WTC11 (cell line): ENCODE data around the gene VAV2. TPM values are rescaled to one million over a fixed set of nuclear protein-coding genes. Genes with fewer than 3 reads are reported as not detected.

Source experiments
- ATAC-seq: fragments of 200-7000 bp; cut with Tn5 transposase; 2 replicates; pipeline ENCODE4 v1.10.0; 2021; ENCODE audit warnings: mild to moderate bottlenecking, moderate library complexity
- CTCF ChIA-PET: fragments of 300-600 bp; sonication (Branson Sonifier 250); formaldehyde crosslinking; loops from one replicate; lab custom pipeline; 2021; ENCODE audit warnings: antibody characterized with exemption; lab: Charles Lee
- POLR2A ChIA-PET: fragments of 350-600 bp; sonication (Branson Sonifier 250); formaldehyde crosslinking; loops from one replicate; lab custom pipeline; 2021; ENCODE audit warnings: antibody characterized with exemption; lab: Charles Lee
- DNase-seq: peaks from one replicate; pipeline ENCODE4 v3.0.0; 2021; ENCODE audit warnings: low spot score
- H3K27ac Mint-ChIP-seq: 2 replicates; pipeline ENCODE4 v1.8.0; 2021; ENCODE audit warnings: mixed read lengths
- H3K27me3 Mint-ChIP-seq: 2 replicates; pipeline ENCODE4 v1.8.0; 2021; ENCODE audit warnings: low read depth, mild to moderate bottlenecking, moderate library complexity, mixed read lengths
- H3K36me3 Mint-ChIP-seq: 2 replicates; pipeline ENCODE4 v1.8.0; 2021; ENCODE audit warnings: mixed read lengths
- H3K4me1 Mint-ChIP-seq: 2 replicates; pipeline ENCODE4 v1.8.0; 2022; ENCODE audit warnings: mixed read lengths
- H3K4me3 Mint-ChIP-seq: 2 replicates; pipeline ENCODE4 v1.8.0; 2021; ENCODE audit warnings: mild to moderate bottlenecking, moderate library complexity, mixed read lengths
- H3K9me3 Mint-ChIP-seq: 2 replicates; pipeline ENCODE4 v1.8.0; 2021; ENCODE audit warnings: mixed read lengths
- ATF1 ChIP-seq: sonication (generic); formaldehyde crosslinking; IDR thresholded peaks from 2 replicates; pipeline ENCODE4 v1.8.1; 2023; ENCODE audit warnings: mild to moderate bottlenecking, moderate library complexity, missing genetic modification reagents
- ETV6 ChIP-seq: sonication (generic); formaldehyde crosslinking; IDR thresholded peaks from 2 replicates; pipeline ENCODE4 v1.8.1; 2022; ENCODE audit warnings: mild to moderate bottlenecking, missing genetic modification reagents
- FOXK1 ChIP-seq: sonication (generic); formaldehyde crosslinking; IDR thresholded peaks from 2 replicates; pipeline ENCODE4 v1.8.0; 2022; ENCODE audit warnings: mild to moderate bottlenecking, moderate library complexity, missing genetic modification reagents
- FOXP1 ChIP-seq: sonication (generic); formaldehyde crosslinking; IDR thresholded peaks from 2 replicates; pipeline ENCODE4 v1.8.0; 2022; ENCODE audit warnings: missing genetic modification reagents, mild to moderate bottlenecking, moderate library complexity, borderline replicate concordance
- GABPB1 ChIP-seq: sonication (generic); formaldehyde crosslinking; IDR thresholded peaks from 2 replicates; pipeline ENCODE4 v1.8.1; 2023; ENCODE audit warnings: mild to moderate bottlenecking, missing genetic modification reagents
- IRF2 ChIP-seq: sonication (generic); formaldehyde crosslinking; IDR thresholded peaks from 2 replicates; pipeline ENCODE4 v1.8.0; 2022; ENCODE audit warnings: low read depth, missing genetic modification reagents, borderline replicate concordance
- NFATC4 ChIP-seq: fragments of 250-450 bp; sonication (Bioruptor Pico); IDR thresholded peaks from 2 replicates; pipeline ENCODE4 v1.9.0; 2021; ENCODE audit warnings: mild to moderate bottlenecking
- NFYB ChIP-seq: sonication (generic); formaldehyde crosslinking; conservative IDR thresholded peaks from 2 replicates; pipeline ENCODE4 v1.8.0; 2022; ENCODE audit warnings: low read depth, missing genetic modification reagents
- TCF7 ChIP-seq: sonication (generic); formaldehyde crosslinking; IDR thresholded peaks from 2 replicates; pipeline ENCODE4 v1.8.0; 2022; ENCODE audit warnings: mild to moderate bottlenecking, low read depth, missing genetic modification reagents, moderate library complexity
- TEAD1 ChIP-seq: sonication (generic); formaldehyde crosslinking; IDR thresholded peaks from 2 replicates; pipeline ENCODE4 v1.8.0; 2022; ENCODE audit warnings: mild to moderate bottlenecking, missing genetic modification reagents
- TEAD4 ChIP-seq: sonication (generic); formaldehyde crosslinking; IDR thresholded peaks from 2 replicates; pipeline ENCODE4 v1.8.0; 2022; ENCODE audit warnings: mild to moderate bottlenecking, missing genetic modification reagents
- ZNF121 ChIP-seq: sonication (generic); formaldehyde crosslinking; IDR thresholded peaks from 2 replicates; pipeline ENCODE4 v1.8.0; 2023; ENCODE audit warnings: missing genetic modification reagents
- ZNF138 ChIP-seq: sonication (generic); formaldehyde crosslinking; conservative IDR thresholded peaks from 2 replicates; pipeline ENCODE4 v1.8.1; 2022; ENCODE audit warnings: mild to moderate bottlenecking, moderate library complexity, missing genetic modification reagents
- ZNF317 ChIP-seq: sonication (generic); formaldehyde crosslinking; IDR thresholded peaks from 2 replicates; pipeline ENCODE4 v1.8.1; 2023; ENCODE audit warnings: low read depth, mild to moderate bottlenecking, moderate library complexity, missing genetic modification reagents, borderline replicate concordance
- ZNF396 ChIP-seq: fragments of 250-450 bp; sonication (Bioruptor Pico); IDR thresholded peaks from 2 replicates; pipeline ENCODE4 v1.8.0; 2021; ENCODE audit warnings: mild to moderate bottlenecking, moderate library complexity, borderline replicate concordance
- total RNA-seq: library from RNA; stranded (reverse); gene quantifications from 3 replicates; pipeline ENCODE4 v1.2.3, GENCODE V29; 2021
- TF ChIP-seq, protein P1 (sequence below): sonication (generic); formaldehyde crosslinking; IDR thresholded peaks from 2 replicates; pipeline ENCODE4 v1.8.1; 2022; ENCODE audit warnings: low read depth, mild to moderate bottlenecking, moderate library complexity, missing genetic modification reagents, borderline replicate concordance
- TF ChIP-seq, protein P2 (sequence below): sonication (generic); formaldehyde crosslinking; IDR thresholded peaks from 2 replicates; pipeline ENCODE4 v1.8.1; 2022; ENCODE audit warnings: missing genetic modification reagents, borderline replicate concordance
- TF ChIP-seq, protein P3 (sequence below): sonication (generic); formaldehyde crosslinking; IDR thresholded peaks from 2 replicates; pipeline ENCODE4 v1.8.0; 2022; ENCODE audit warnings: mild to moderate bottlenecking, missing genetic modification reagents
- TF ChIP-seq, protein P4 (sequence below): fragments of 250-450 bp; sonication (Bioruptor Pico); IDR thresholded peaks from 2 replicates; pipeline ENCODE4 v1.9.0; 2021; ENCODE audit warnings: mild to moderate bottlenecking

The VAV2 gene
- total RNA-seq, 1 experiment from 2014 or later = 39.7 TPM

DNA sequence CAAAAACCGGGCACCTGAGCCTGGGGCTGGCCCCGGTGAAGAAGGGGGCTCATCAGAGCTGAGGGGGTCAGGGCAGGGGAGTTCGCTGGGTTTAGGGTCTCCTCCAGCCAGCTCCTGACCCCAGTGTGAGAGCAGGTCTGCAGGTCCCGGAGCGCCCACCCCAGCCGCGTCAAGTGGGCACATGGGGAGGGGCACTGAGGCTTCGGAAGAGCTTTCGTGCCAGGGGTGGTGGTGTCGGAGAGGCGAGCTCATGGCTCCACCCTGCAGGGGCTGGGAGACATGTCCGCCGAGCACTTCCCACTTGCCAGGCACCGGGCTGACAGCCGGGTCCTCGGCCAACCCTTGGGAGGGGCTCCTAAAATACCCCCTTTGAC lies 13.2 kb downstream of the VAV2 start:
- ChIA-PET CTCF (no interaction called here), POLR2A (no interaction called here)
- Mint-ChIP-seq H3K4me1 (peaks cover 14% of the 10 kb centered on the region; the same call in 1 of the 2 replicates), H3K4me3 (no peak overlapping the region), H3K27me3 (no peaks in the 10 kb centered on the region), H3K36me3 (no peaks in the 10 kb centered on the region), H3K27ac (no peak overlapping the region), H3K9me3 (no peaks in the 10 kb centered on the region)
- ATAC-seq (no peak), DNase-seq (peak; percentile 12)
- TF ChIP-seq ZNF121 (CRISPR knock-in tag) = no peak
- TF ChIP-seq, protein P1, sequence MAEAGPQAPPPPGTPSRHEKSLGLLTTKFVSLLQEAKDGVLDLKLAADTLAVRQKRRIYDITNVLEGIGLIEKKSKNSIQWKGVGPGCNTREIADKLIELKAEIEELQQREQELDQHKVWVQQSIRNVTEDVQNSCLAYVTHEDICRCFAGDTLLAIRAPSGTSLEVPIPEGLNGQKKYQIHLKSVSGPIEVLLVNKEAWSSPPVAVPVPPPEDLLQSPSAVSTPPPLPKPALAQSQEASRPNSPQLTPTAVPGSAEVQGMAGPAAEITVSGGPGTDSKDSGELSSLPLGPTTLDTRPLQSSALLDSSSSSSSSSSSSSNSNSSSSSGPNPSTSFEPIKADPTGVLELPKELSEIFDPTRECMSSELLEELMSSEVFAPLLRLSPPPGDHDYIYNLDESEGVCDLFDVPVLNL (CRISPR knock-in tag) = no peak

DNA sequence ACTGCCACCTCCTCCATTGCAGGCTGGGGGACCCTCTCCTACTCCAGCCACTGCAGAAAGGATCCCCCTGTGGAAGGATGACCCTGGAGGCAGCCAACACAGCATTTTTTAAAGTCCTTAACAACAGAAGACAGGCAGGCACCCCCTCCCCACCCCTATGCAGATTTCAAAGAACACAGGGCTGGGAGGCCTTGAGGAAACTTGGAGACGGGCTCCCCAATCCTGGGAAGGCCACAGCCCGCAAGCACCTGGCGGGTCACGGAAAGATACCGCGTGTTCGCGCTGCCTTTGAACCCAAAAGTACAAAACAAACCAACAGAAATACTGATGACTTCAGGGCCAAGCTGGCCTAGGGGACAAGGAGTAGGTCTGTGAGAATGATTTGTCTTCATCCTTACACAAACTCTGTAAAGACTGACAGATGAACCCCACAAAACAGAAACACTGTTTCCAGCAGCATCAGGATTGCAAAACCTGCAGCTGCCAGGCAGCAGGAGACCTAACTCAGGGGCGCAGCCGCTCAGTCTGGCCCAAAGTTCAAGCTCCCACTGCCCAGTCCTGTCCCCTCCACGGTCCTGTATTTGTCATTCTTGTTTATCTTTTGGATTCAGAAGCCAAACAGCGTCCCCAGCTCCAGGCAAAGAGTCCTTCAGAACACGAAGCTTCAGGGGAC lies 13.8 kb downstream of the VAV2 start:
- H3K36me3 Mint-ChIP-seq = no peaks in the 10 kb centered on the region
- no peak for ATAC-seq
- POLR2A ChIA-PET = no interaction called here
- DNase-seq = peak; percentile 8
- no peaks in the 10 kb centered on the region for H3K27me3 Mint-ChIP-seq
- H3K9me3 Mint-ChIP-seq = no peaks in the 10 kb centered on the region
- H3K27ac Mint-ChIP-seq = no peak overlapping the region
- TF ChIP-seq IRF2 (no peak), TEAD4 (CRISPR knock-in tag) (no peak), ZNF138 (no peak), GABPB1 (CRISPR knock-in tag) (peak; percentile 46; the same call in 1 of the 2 replicates)
- TF ChIP-seq, all 79 proteins: peak for 1
- CTCF ChIA-PET = no interaction called here
- H3K4me1 Mint-ChIP-seq = peaks cover 16% of the 10 kb centered on the region
- no peak overlapping the region for H3K4me3 Mint-ChIP-seq

DNA sequence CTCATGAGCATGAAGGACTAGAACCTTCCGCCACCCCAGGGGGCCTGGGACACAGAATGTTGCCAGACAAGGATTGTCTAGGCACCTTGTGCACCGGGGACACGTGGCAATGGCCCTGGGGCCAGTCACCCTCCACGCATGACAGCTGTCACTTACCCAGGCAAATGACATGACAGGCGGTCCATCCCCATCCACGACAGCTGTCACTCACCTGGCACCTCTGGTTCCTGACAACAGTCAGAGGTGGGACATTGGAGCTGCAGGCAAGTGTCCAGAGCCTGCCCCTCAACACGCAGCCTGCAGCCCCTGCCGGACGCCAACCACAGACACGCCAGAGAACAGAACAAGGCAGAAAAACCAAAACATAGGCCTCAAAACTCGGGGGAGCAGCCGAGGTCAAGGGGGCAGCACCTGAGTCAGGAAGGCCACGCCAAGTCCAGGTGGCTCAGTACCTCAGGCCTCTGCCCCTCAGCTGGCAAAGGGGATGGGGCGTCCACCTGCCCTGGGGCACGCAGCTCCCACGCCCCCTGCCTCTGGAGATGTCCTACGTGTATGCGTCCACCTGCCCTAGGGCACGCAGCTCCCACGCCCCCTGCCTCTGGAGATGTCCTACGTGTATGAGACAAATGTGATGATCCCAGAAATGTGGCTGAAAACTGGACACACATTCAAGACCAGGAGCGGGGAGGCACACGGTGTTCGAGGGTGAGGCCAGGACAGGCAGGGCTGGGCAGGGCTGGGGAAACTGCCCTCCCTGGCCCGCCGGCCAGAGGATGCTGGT lies 14.5 kb downstream of the VAV2 start:
- no peaks in the 10 kb centered on the region for H3K36me3 Mint-ChIP-seq
- peaks cover 19% of the 10 kb centered on the region for H3K4me1 Mint-ChIP-seq
- no peaks in the 10 kb centered on the region for H3K27me3 Mint-ChIP-seq
- ChIA-PET POLR2A (no interaction called here), CTCF (no interaction called here)
- ATAC-seq = no peak
- no peak overlapping the region for H3K4me3 Mint-ChIP-seq
- H3K9me3 Mint-ChIP-seq = no peaks in the 10 kb centered on the region
- TF ChIP-seq TCF7 (CRISPR knock-in tag) (no peak), ZNF317 (CRISPR knock-in tag) (no peak), FOXP1 (CRISPR knock-in tag) (no peak), FOXK1 (CRISPR knock-in tag) (no peak), ETV6 (CRISPR knock-in tag) (no peak), NFATC4 (no peak), TEAD1 (CRISPR knock-in tag) (no peak), ATF1 (CRISPR knock-in tag) (no peak), NFYB (CRISPR knock-in tag) (no peak), ZNF396 (CRISPR knock-in tag) (no peak)
- TF ChIP-seq, protein P2, sequence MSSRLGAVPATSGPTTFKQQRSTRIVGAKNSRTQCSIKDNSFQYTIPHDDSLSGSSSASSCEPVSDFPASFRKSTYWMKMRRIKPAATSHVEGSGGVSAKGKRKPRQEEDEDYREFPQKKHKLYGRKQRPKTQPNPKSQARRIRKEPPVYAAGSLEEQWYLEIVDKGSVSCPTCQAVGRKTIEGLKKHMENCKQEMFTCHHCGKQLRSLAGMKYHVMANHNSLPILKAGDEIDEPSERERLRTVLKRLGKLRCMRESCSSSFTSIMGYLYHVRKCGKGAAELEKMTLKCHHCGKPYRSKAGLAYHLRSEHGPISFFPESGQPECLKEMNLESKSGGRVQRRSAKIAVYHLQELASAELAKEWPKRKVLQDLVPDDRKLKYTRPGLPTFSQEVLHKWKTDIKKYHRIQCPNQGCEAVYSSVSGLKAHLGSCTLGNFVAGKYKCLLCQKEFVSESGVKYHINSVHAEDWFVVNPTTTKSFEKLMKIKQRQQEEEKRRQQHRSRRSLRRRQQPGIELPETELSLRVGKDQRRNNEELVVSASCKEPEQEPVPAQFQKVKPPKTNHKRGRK (CRISPR knock-in tag) = no peak
- TF ChIP-seq, protein P3, sequence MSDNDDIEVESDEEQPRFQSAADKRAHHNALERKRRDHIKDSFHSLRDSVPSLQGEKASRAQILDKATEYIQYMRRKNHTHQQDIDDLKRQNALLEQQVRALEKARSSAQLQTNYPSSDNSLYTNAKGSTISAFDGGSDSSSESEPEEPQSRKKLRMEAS = no peak
- TF ChIP-seq, protein P4, sequence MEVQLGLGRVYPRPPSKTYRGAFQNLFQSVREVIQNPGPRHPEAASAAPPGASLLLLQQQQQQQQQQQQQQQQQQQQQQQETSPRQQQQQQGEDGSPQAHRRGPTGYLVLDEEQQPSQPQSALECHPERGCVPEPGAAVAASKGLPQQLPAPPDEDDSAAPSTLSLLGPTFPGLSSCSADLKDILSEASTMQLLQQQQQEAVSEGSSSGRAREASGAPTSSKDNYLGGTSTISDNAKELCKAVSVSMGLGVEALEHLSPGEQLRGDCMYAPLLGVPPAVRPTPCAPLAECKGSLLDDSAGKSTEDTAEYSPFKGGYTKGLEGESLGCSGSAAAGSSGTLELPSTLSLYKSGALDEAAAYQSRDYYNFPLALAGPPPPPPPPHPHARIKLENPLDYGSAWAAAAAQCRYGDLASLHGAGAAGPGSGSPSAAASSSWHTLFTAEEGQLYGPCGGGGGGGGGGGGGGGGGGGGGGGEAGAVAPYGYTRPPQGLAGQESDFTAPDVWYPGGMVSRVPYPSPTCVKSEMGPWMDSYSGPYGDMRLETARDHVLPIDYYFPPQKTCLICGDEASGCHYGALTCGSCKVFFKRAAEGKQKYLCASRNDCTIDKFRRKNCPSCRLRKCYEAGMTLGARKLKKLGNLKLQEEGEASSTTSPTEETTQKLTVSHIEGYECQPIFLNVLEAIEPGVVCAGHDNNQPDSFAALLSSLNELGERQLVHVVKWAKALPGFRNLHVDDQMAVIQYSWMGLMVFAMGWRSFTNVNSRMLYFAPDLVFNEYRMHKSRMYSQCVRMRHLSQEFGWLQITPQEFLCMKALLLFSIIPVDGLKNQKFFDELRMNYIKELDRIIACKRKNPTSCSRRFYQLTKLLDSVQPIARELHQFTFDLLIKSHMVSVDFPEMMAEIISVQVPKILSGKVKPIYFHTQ = no peak
- TF ChIP-seq, all 79 proteins: peak for 0
- peak overlapping the region; percentile 45; the same call in 1 of the 2 replicates for H3K27ac Mint-ChIP-seq
- peak; percentile 9 for DNase-seq
